Inflammatory macrophage (primary cell): Measurements from ENCODE around the gene GPR68.
A peak's percentile ranks its signal among the peaks of the same experiment; 100 is the strongest.
"Not testable (repeated sequence)": the region's sequence is repeated elsewhere in the genome, so short reads cannot be mapped to it uniquely, and the experiment has no call there.

Experiments used
- DNase-seq, 2 donors: peaks; one replicate each; pipeline ENCODE4 v3.0.0-alpha.2; 2020 to 2022

The GPR68 gene

GRCh38 chr14:91252871-91253794 lies 8.6 kb upstream of the GPR68 start:
- no peak for DNase-seq

GRCh38 chr14:91250912-91251311 lies 6.4 kb upstream of the GPR68 start:
- DNase-seq = no peak

DNA sequence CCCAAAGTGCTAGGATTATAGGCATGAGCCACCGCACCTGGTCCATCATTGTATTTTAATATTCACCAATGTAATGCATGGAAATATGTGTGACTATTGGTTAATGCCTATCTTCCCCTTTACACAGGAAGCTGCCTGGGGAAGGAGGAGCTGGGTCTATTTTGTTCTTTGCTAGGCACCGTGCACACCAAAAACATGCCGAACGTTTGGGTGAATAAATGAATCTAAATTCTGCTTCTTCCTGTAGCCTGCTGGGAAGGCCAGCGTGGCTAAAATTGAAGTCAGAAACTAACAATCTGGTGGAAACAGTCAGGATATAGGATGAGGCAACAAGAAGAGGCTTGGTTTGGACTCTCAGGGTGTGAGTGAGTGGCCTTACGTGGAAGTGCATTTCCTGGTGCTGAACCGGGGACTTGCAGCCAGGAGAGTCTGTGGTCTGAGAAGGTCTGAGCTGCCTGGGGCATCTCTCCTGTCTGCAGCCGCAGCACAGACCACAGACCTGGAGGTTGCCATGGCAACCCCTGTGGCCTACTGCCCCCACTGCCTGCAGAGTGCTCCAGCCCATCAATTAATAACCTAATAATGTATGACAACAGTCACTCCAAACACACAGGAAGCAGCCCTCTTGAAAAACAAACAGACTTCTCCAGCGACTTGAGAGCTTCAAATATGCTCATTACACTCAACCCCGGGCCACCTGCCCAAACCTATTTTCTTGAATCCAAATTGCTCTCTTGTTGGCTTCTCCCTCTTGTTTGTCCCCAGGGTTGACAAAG lies 5.5 kb upstream of the GPR68 start:
- DNase-seq = peak; percentile 47 to 61

- no peak for DNase-seq
These were observed 1.7 kb upstream of the GPR68 start for GRCh38 chr14:91246051-91246852.

GRCh38 chr14:91245616-91246015 lies 1.1 kb upstream of the GPR68 start:
- not testable (repeated sequence) for DNase-seq

GRCh38 chr14:91245029-91245428 lies 525 bp upstream of the GPR68 start:
- DNase-seq = no peak

- DNase-seq = no peak
These were observed 1.4 kb downstream of the GPR68 start for GRCh38 chr14:91243074-91243471.

GRCh38 chr14:91242635-91243034 lies 1.9 kb downstream of the GPR68 start:
- DNase-seq = no peak

DNA sequence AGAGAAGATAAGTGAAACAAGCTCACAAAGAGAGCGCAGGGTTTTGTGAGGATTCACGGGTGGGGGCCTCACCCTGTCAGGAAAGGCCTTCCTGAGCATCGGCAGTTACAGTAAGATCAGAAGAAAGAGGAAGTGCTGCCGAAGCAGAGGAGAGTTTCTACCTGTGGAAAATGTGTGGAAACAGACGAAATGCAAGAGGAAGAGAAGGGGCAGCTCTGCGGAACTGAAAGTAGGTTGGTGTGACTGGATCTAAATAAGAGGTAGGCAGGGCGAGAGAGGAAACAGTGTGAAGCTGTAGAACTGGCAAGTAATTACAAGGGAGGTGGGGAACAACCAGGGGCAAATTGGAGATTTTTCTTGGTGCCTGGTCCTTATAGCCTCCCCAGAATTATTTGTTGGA lies 2.6 kb downstream of the GPR68 start:
- peak; percentile 68 to 73 for DNase-seq

DNA sequence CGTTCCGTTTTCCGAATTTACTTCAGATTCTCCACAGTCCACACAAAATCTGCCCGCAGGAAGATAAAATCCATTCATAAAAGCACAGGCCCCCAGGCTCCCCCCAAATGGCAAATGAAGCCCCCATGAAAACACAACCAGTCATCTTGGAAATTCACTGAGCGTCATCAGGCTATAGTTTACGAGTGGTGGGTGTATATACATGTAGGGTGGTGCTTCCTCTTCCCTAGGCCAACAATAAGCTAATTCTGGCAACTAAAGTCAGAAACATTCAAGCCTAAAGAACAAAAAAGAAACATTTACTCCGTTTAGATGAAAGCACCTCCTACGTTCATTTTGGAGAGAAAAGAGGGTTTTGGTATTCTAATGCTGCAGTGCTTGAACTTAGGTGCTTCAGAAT lies 5.8 kb downstream of the GPR68 start:
- peak; percentile 41 to 51 for DNase-seq

GRCh38 chr14:91238085-91238484 lies 6.4 kb downstream of the GPR68 start:
- DNase-seq = peak; percentile 53 to 64

DNA sequence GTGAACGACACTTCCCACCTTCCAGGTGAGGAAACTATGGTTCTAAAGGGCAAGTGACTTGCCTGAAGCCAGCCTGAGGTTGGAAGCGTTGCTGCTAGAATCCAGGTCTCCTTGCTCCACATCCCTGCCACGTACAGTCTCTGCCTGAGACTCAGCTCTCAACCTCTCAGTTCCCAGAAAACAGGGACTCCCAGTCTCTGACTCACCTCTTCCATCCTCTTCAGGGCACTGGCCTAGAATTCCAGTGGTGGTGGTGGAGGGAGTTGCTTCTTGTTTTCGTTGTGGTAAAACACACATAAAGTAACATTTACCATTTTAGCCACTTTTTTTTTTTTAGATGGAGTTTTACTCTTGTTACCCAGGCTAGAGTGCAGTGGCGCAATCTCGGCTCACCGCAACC lies 7.3 kb downstream of the GPR68 start:
- no peak for DNase-seq

DNA sequence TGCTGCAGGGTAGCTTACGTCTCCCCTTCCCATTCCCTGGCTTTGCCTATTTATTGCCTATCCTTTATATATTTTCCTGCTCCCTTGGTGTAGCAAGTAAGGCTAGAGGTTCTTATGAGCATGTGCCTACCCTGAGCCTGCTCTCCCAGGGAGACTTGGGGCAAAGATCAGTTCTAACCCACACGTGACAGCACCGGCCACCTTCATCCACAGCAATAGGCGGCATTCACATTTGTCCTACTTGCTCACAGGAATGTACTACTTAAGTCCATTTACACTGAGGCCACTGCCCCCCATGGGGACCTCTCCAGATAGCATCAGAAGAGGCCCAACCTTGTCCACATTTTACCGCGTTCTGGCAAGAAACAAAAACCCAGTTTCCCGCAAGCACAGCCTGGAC lies 8.7 kb downstream of the GPR68 start:
- DNase-seq = no peak

GRCh38 chr14:91234791-91235114 lies 9.8 kb downstream of the GPR68 start:
- no peak for DNase-seq

- no peak for DNase-seq
These were observed 10.3 kb downstream of the GPR68 start for GRCh38 chr14:91233936-91234790.

DNA sequence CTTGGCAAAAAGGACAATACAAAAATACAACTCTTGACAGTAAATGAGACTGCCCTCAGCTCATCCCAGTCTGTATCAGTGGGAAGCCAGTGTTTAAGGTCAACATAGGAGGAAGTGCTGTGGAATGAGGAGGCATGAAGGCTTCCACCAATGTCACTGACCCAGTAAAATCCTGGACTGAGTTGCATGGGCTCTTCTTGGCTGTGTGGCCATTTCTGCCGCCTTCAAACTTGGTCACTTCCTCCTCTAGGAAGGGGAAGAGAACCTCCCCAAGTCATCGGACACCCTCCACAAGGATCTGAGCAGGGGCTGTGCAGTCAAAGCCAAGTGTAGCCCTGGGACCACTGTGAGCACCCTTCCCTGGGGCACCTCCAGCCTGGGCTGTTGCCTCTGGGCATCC lies 11.9 kb downstream of the GPR68 start:
- peak; percentile 86 to 95 for DNase-seq

DNA sequence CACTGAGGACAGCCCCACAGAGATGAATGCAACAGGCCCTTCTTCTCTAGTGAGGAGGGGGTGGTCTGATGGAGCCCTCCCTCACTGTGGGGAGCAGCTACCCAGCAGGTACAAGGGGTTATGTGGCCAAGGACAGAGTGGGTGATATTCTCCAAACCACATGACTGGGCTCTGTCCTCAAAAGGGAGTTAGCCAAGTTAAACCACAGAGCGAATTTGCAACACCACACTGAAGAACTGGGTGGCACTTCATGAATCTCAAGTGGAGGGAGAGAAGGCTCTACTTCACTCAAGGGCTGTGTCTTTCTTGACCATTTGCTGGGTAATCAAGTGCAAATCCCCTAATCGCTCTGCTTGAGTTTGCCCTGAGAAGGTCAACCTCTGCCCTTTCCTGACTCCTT lies 12.5 kb downstream of the GPR68 start:
- peak; percentile 85 to 87 for DNase-seq

GRCh38 chr14:91231446-91231845 lies 13.1 kb downstream of the GPR68 start:
- peak; percentile 79 to 91 for DNase-seq

GRCh38 chr14:91230397-91231035 lies 14.0 kb downstream of the GPR68 start:
- DNase-seq = no peak

DNA sequence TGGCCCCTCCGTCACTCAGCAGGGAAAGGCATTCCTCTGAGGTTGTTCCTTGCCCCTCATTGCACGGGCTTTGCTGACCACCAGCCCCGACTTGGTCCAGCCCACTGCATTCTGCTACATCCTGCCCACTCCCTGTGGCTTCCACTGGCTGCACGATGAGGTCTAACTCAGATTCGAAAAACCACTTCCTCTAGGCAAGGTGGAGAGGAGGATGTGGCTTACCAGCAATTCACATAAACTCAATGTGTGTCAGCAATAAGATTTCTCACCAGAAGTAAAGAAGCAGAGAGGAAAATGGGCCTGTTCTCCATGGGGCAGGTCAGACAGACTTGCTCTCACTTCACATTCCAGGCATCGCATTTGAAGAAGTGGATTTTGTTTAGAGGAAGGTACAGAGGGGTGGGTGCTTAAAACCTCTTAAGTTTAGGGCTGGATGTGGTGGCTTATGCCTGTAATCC lies 14.7 kb downstream of the GPR68 start:
- peak; percentile 66 to 81 for DNase-seq

DNA sequence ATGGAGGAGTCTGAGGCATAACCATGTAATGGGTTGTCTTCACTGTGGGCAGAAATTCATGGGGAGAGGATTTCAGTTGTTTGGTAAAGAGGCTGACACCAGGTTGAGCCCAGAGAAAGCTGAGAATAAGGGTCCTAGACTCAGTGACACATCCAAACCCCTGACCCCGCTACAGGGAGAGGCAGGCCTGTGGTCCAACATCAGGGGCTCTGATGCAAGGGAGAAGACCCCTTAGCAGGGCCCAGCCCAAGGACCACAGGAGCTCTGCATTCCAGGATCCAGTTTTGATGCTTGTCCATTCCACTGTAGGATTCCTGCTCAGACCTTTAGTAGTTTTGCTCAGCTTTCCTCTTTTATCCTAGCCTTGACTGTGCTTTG lies 15.5 kb downstream of the GPR68 start:
- DNase-seq = no peak
